OCI-LY3 (cell line): ENCODE results near the gene MPHOSPH10.

Experiments
- EZH2phosphoT487 ChIP-seq: fragments of 200-600 bp; shearing (Covaris generic); IDR thresholded peaks from 2 replicates; pipeline ENCODE4 v1.6.1; 2018; ENCODE audit warnings: antibody characterized with exemption, mixed run types, low read depth
- TF ChIP-seq, protein P1 (sequence below): fragments of 200-600, 300-600 bp; sonication (generic); IDR thresholded peaks from 2 replicates; pipeline ENCODE4 v1.5.1; 2014; ENCODE audit warnings: antibody characterized with exemption, low read length, low read depth

DNA sequence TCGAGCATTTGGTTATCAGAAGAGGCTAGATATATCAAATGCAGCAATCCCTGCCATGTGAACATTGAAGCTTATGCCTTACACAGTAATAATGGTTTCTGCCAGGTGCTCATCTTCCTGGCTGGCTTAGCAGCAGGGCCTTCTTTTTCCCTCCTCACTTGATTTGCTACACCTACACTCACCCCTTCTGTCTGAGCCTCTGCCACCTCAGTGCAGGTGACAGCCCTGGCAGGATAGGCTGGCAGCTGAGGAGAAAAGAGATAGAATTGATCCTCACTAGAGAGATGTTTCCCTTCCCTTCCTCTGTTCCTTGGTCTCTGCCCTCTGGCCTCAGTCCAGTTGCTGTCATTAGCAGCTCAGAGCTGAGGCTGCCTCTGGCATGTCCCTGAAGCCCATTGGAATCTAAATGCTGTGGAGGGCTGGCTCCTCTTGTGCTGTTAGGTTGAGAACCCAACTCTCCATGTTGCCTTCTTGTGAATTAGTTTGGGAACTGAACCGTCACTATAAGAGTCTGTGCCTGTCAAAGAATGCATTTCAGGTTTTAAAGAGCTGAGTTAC, 18.2 kb downstream of the MPHOSPH10 start:
- TF ChIP-seq, protein P1, sequence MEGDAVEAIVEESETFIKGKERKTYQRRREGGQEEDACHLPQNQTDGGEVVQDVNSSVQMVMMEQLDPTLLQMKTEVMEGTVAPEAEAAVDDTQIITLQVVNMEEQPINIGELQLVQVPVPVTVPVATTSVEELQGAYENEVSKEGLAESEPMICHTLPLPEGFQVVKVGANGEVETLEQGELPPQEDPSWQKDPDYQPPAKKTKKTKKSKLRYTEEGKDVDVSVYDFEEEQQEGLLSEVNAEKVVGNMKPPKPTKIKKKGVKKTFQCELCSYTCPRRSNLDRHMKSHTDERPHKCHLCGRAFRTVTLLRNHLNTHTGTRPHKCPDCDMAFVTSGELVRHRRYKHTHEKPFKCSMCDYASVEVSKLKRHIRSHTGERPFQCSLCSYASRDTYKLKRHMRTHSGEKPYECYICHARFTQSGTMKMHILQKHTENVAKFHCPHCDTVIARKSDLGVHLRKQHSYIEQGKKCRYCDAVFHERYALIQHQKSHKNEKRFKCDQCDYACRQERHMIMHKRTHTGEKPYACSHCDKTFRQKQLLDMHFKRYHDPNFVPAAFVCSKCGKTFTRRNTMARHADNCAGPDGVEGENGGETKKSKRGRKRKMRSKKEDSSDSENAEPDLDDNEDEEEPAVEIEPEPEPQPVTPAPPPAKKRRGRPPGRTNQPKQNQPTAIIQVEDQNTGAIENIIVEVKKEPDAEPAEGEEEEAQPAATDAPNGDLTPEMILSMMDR = no peak
- no peak for TF ChIP-seq EZH2phosphoT487
